GM19452 (cell line): ENCODE data around the gene FAM3A.
"Not testable (repeated sequence)": the region's sequence is repeated elsewhere in the genome, so short reads cannot be mapped to it uniquely, and the experiment has no call there.

Experiments used
- ATAC-seq: cut with Tn5 transposase; IDR thresholded peaks from one replicate; pipeline ENCODE4 v1.9.1; 2021; ENCODE audit not compliant: unreplicated experiment

Gene FAM3A

GRCh38 chrX:154505734-154506133, 10.3 kb downstream of the FAM3A start:
- no peak for ATAC-seq

GRCh38 chrX:154502989-154503388, 13.0 kb downstream of the FAM3A start:
- no peak for ATAC-seq

GRCh38 chrX:154502098-154502497, 13.9 kb downstream of the FAM3A start:
- ATAC-seq = no peak

- ATAC-seq = not testable (repeated sequence)
Observed at GRCh38 chrX:154501423-154501822, 14.6 kb downstream of the FAM3A start.

DNA sequence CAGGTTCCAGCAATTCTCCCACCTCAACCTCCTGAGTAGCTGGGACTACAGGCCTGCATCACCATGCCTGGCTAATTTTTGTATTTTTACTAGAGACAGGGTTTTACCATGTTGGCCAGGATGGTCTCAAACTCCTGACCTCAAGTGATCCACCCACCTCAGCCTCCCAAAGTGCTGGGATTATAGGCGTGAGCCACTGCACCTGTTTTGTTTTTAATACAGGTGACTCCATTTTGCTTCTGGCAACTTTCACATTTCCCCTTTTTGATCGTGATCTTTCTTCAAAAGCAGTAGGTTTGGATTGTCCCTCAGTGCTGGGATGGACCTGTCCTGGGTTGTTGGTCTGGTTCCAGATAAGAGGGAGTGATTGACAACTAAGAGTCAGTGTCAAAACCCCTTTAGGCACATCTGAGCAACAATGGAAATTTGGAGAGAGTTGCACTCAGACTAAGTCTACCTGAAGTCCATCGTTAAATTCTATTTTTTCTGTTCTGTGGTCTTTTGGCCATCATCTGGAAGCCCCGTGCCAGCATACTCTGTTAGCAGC, 19.4 kb downstream of the FAM3A start:
- not testable (repeated sequence) for ATAC-seq

DNA sequence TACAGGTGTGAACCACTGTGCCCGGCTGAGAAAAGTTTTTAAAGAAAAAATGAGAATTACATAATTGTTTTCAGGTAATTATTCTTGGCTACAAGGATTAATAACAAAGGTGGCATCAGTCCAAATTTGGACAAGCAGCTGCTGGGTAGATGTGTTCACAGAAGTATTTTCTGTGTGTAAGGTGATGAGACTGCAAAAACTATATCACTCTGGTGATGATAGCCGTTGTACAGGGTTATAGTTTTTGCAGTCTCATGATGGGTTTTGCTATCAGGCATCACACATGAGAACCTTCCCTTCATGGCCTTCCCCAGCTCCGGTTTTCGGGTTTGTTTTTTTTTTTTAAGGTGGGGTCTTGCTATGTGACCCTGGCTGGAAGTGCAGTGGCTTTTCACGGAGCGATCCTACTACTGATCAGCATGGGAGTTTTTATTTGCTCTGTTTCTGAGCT, 20.5 kb downstream of the FAM3A start:
- ATAC-seq = no peak

DNA sequence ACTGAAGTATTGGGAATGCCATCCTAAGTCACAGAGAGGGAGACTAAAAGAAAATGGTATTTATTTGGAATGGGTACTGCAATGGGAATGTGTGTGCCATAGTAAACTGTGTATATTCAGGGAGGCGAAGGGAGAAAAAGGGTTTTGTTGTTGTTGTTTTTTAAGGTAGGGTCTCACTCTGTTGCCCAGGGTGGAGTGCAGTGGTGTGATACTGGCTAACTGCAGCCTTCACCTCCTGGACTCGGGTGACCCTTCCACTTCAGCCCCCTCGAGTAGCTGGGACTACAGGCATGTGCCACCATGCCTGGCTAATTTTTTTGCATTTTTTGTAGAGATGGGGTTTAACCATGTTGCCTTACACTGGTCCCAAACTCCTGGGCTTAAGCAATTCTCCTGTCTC, 21.3 kb downstream of the FAM3A start:
- ATAC-seq = no peak

GRCh38 chrX:154490414-154491083, 25.5 kb downstream of the FAM3A start, which contains the start of gene SLC10A3:
SLC10A3 (minus strand) TSS chrX:154490629; CDS start chrX:154488940, 1,689 bp downstream.
- peak; percentile 77 for ATAC-seq

- ATAC-seq = peak; percentile 32
Observed at GRCh38 chrX:154490021-154490413, 26.0 kb downstream of the FAM3A start.

- ATAC-seq = no peak
Observed at GRCh38 chrX:154489182-154489581, 26.9 kb downstream of the FAM3A start.

DNA sequence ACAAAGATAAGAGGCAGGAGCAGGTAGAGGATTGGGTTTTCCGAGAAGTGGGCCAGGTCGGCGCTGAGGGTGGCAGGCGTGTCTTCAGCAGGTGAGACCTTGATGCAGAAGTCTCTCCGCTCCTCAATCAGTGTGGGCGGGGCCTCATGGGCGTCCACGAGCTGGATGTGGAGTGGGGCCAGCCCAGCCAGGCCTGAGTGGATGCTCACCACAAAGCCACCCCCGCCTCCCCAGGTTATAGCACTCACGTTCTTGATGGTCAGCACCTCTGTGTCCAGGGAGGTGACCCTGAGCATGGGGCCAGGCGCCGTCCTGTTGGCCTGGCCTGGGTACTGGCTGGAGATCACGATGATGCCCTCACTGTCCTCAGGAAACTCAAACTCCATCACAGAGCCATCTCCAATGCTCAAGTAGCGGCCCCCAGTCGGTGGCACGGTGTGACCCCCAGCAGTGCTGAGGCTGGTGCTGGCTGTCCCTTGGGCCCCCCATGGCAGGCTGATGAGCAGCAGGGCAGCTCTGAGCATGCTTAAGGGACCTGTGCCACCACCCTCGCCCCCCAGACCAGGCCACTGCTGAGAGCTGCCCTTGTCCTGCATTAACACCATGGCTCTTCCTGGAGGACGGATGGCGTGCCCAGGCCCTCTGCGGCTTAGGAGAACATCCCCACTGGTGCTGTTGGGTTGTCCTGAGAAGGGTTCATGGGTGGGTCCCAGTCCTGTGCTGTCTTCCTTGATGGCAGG, 27.5 kb downstream of the FAM3A start:
- ATAC-seq = no peak

- no peak for ATAC-seq
Observed at GRCh38 chrX:154487518-154488290, 28.3 kb downstream of the FAM3A start.

GRCh38 chrX:154486396-154487207, 29.4 kb downstream of the FAM3A start, which contains the start of gene UBL4A:
UBL4A (minus strand) TSS chrX:154486615; CDS start chrX:154486584, 31 bp downstream.
- no peak for ATAC-seq

GRCh38 chrX:154486052-154486395, 30.0 kb downstream of the FAM3A start:
- ATAC-seq = no peak

DNA sequence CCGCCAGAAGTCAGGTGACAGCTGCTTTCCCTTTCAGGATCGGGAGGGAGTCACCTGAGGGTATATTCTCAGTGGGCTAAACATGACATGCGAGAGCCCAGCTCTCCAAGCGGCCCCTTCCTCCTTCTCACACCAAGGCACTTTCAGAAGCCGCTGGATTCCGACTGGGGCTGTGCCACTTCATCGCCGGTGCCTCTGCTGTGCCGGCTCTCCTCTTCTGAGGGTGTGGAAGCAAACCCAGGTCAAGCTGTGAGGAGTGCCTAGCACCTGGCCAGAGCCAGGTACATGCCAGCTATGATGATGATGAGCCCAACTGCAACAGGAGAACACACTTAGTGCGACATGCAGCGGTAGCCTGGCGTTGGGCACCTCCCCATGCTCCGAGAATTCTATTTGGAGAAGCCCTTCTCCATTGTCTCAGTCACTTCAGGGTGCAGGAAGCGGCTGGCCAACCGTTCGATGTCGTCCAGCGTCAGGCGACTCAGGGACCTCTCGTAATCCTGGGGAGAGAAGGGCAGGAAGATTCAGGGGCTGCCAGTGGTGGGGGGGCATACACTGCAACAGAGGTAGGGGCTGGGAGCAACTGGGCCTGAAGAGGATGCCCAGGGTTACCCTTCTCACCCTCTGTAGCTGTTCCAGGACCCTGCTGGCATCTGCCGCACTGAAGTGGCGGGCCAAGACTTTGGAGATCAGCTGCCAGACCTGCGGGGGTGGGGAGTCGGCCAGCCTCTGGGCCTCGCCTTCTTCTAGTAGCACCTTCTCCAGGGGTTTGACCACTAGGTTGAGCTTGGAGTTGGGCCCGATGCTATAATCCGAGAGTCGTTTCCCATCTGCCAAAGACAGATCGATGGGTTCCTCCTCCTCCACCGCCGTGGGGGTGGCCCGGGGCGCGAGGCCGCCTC, 30.6 kb downstream of the FAM3A start:
- ATAC-seq = no peak

DNA sequence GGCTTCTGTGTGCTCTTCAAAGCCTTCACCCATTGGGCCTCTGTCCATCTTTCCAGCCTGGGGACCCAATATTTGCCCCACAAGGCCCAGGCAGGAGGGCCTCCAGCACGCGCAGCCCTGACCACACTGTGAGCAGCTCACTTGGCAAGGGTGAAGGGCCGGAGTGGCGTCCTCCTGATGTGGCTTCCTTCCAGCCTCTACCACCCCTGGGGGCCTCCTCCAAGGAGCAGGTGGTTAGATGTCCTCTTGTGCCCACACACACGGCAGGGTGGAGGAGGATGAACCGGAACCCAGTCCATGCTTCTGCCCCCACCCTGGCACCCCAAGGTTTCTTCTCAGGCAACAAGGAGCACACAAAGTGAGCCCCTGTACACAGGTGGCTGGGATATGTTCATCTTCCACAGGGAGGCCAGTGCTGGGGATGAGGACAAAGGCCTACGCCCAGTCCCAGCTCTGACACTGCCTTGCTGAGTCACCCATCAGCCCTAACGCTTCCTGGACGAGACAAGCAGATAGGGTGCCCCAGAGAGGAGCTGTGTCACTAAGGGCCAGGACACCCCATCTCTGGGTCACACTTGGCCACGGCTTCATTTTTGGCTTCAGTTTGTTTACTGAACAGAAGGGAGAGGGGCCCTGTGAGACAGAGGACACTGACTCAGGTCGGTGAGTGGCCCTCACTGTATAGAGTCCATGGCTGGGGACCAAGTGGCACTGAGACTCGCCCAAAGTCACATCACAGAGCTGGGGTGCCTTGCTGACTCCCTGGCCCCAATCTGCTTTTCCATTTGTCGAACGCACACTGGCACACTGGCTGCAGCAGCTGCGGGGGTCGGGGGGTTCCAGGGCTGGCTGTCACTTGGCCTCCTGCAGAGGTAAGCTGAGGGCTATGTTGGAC, 31.5 kb downstream of the FAM3A start:
- ATAC-seq = no peak

GRCh38 chrX:154483325-154483724, 32.7 kb downstream of the FAM3A start:
- ATAC-seq = no peak

DNA sequence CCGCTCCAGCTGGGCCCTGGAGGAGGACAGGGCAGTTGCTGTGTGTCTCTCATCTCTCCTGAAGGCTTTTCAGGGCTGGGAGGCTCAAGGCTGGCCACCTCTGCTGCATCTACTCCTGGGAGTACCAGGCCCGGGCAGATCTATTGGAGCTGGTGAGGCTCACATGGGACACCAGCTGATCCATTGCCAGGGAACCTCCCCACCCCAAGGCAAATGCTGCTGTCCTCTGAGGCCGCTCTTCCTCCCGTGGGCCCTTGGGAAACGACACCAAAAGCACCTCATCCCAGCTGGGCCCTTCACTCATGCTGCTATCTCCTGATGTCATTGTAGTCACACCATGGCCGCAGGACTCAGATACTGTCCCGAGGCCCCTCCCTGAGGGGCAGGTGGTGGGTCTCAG, 33.2 kb downstream of the FAM3A start:
- no peak for ATAC-seq
